GM06990 (cell line): ENCODE data around the gene PDE8B.

Source experiments
- DNase-seq: peaks from one replicate; pipeline ENCODE4 v3.0.0-alpha.2; 2011; ENCODE audit not compliant: insufficient read length; ENCODE audit errors: extremely low read depth
- H3K27me3 ChIP-seq: replicated peaks from 2 replicates; pipeline ENCODE4 v1.6.0; 2011; ENCODE audit warnings: low read length; ENCODE audit not compliant: control insufficient read depth, insufficient read depth
- H3K36me3 ChIP-seq: 2 replicates; pipeline ENCODE4 v1.5.1; 2011; ENCODE audit warnings: low read length; ENCODE audit not compliant: control insufficient read depth, insufficient read depth
- H3K4me3 ChIP-seq: replicated peaks from 2 replicates; pipeline ENCODE4 v1.5.1; 2011; ENCODE audit warnings: low read depth, mild to moderate bottlenecking, control low read depth, low read length
- CTCF ChIP-seq: IDR thresholded peaks from 2 replicates; pipeline ENCODE4 v1.5.1; 2011; ENCODE audit warnings: low read length, control low read depth, mild to moderate bottlenecking, inconsistent platforms; ENCODE audit not compliant: insufficient read depth, poor library complexity, severe bottlenecking

The PDE8B gene

GRCh38 chr5:77431719-77432118, 221.2 kb downstream of the PDE8B start:
- DNase-seq, result no peak
- H3K36me3 ChIP-seq, result peaks cover 3% of the 10 kb centered on the region
- no peak overlapping the region for H3K4me3 ChIP-seq
- no peaks in the 10 kb centered on the region for H3K27me3 ChIP-seq
- no peak for TF ChIP-seq CTCF

DNA sequence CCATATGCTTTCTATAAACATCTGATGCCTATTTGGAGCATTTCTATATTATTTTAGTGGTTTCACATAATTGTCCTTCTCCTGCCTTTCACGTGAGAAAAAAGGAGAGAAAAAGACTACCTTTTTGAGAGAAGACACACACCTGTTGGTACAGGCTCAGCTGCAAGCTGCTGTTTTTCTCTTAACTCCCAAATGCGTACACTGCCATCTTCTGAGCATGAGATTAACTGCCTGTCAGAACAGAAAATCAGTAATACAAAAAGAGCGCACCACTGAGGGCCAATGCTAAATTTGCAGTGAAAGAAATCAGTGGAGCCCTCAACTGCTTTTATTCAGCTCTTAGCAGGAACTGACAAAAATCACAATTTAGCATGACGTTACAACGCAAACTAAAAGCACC, 226.7 kb downstream of the PDE8B start:
- peaks cover 6% of the 10 kb centered on the region for H3K36me3 ChIP-seq
- H3K27me3 ChIP-seq, result no peaks in the 10 kb centered on the region
- TF ChIP-seq CTCF, result no peak
- no peak overlapping the region for H3K4me3 ChIP-seq
- no peak for DNase-seq

GRCh38 chr5:77438071-77438470, 227.6 kb downstream of the PDE8B start:
- H3K36me3 ChIP-seq, result peaks cover 4% of the 10 kb centered on the region
- no peak overlapping the region for H3K4me3 ChIP-seq
- DNase-seq, result no peak

GRCh38 chr5:77443670-77444069, 233.2 kb downstream of the PDE8B start:
- no peak overlapping the region for H3K4me3 ChIP-seq
- H3K27me3 ChIP-seq, result no peaks in the 10 kb centered on the region
- peaks cover 4% of the 10 kb centered on the region for H3K36me3 ChIP-seq
- no peak for DNase-seq
- TF ChIP-seq CTCF, result no peak

More at GRCh38 chr5:77438071-77438470, 227.6 kb downstream of the PDE8B start:
- no peak for TF ChIP-seq CTCF
- H3K27me3 ChIP-seq, result no peaks in the 10 kb centered on the region

GRCh38 chr5:77444356-77444755, 233.9 kb downstream of the PDE8B start:
- DNase-seq, result no peak
- Histone ChIP-seq H3K36me3 (peaks cover 9% of the 10 kb centered on the region), H3K27me3 (no peaks in the 10 kb centered on the region), H3K4me3 (no peak overlapping the region)
- TF ChIP-seq CTCF, result no peak

DNA sequence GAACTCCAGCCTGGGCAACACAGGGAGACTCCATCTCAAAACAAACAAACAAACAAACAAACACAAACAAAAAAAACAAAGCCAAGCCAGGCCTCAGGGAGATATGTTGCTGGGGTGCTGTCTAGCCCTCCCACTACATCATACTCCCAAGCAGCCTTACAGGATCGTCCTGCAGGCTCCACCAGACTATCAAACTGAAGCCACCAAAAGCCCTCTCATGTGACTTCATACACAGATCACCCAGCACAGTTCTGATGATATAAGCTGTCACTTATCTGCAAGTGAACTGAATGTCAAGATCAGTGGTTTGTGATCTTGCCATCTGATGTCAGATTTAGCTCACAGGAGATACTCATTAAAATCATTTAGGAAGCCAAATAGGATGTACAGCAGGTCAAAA, 238.4 kb downstream of the PDE8B start:
- no peak for DNase-seq
- Histone ChIP-seq H3K27me3 (no peaks in the 10 kb centered on the region), H3K4me3 (no peak overlapping the region), H3K36me3 (peaks cover 7% of the 10 kb centered on the region)
- no peak for TF ChIP-seq CTCF
